ENCODE results near the gene GRID1.
"Not testable (repeated sequence)": the region's sequence is repeated elsewhere in the genome, so short reads cannot be mapped to it uniquely, and the experiment has no call there.

The GRID1 gene

GRCh38 chr10:86187499-86188239 lies 178.9 kb downstream of the GRID1 start:
- DNase-seq = no peak

- no peak for DNase-seq
These were observed 180.0 kb downstream of the GRID1 start for GRCh38 chr10:86186633-86187032.

GRCh38 chr10:86182595-86182994 lies 184.0 kb downstream of the GRID1 start:
- DNase-seq = no peak

GRCh38 chr10:86182150-86182549 lies 184.4 kb downstream of the GRID1 start:
- no peak for DNase-seq

- DNase-seq = no peak
These were observed 185.7 kb downstream of the GRID1 start for GRCh38 chr10:86180861-86181260.

- DNase-seq = no peak
These were observed 186.6 kb downstream of the GRID1 start for GRCh38 chr10:86179961-86180360.

GRCh38 chr10:86179153-86179524 lies 187.5 kb downstream of the GRID1 start:
- DNase-seq = no peak

- DNase-seq = no peak
These were observed 188.0 kb downstream of the GRID1 start for GRCh38 chr10:86178401-86179152.

- no peak for DNase-seq
These were observed 188.9 kb downstream of the GRID1 start for GRCh38 chr10:86177537-86178155.

GRCh38 chr10:86176850-86177536 lies 189.6 kb downstream of the GRID1 start:
- no peak for DNase-seq

GRCh38 chr10:86175476-86175875 lies 191.1 kb downstream of the GRID1 start:
- not testable (repeated sequence) for DNase-seq

- no peak for DNase-seq
These were observed 194.3 kb downstream of the GRID1 start for GRCh38 chr10:86172301-86172700.

GRCh38 chr10:86170255-86171108 lies 196.1 kb downstream of the GRID1 start:
- no peak for DNase-seq

- DNase-seq = no peak
These were observed 196.9 kb downstream of the GRID1 start for GRCh38 chr10:86169506-86170254.

- DNase-seq = no peak
These were observed 197.5 kb downstream of the GRID1 start for GRCh38 chr10:86169066-86169465.

- DNase-seq = no peak
These were observed 198.3 kb downstream of the GRID1 start for GRCh38 chr10:86168256-86168655.

- no peak for DNase-seq
These were observed 198.8 kb downstream of the GRID1 start for GRCh38 chr10:86167762-86168128.

- DNase-seq = no peak
These were observed 199.4 kb downstream of the GRID1 start for GRCh38 chr10:86167121-86167761.

- no peak for DNase-seq
These were observed 200.9 kb downstream of the GRID1 start for GRCh38 chr10:86165666-86166065.

GRCh38 chr10:86164960-86165630 lies 201.5 kb downstream of the GRID1 start:
- DNase-seq = no peak
